HG03139 (cell line): ENCODE results near the gene MBD4.
"Not testable (repeated sequence)": the region's sequence is repeated elsewhere in the genome, so short reads cannot be mapped to it uniquely, and the experiment has no call there.

Experiments used
- ATAC-seq: cut with Tn5 transposase; IDR thresholded peaks from one replicate; pipeline ENCODE4 v1.9.1; 2021; ENCODE audit not compliant: unreplicated experiment

Gene MBD4

DNA sequence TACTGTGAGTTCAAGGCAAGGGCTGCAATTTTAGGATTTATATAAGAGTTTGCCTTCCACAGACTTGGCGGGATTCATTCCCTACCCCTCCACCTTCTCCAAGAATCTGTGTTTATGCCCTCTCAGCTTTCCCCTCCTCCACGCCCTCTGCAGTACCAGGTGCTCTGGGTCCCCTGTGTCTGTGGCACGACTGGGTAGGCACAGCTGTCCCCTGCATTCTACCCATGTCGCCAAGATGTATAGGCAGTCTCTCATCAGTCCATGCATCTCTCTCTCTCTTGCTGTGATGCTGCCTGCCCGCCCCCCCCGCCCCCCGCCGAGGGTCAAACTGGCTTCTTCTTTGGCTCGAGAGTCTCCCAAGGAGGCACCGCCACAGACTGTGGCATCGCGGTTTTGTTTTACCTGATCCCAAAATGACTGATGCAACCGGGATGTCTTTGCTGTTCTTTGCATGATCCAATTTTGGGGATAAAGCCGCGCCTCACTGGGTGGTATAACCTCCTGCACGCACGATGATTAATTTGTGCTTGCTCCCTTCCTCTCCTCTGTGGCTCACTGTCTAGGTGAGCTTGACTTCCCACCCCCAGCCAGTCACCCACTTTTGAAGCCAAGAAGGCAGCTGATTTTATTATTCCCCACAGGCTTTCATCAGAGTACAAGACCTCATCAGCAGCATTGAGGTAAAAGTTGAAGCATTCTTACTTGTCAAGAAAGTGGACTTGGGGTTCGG, 55.0 kb downstream of the MBD4 start:
- no peak for ATAC-seq

GRCh38 chr3:129384103-129384502, 55.6 kb downstream of the MBD4 start:
- ATAC-seq = not testable (repeated sequence)

DNA sequence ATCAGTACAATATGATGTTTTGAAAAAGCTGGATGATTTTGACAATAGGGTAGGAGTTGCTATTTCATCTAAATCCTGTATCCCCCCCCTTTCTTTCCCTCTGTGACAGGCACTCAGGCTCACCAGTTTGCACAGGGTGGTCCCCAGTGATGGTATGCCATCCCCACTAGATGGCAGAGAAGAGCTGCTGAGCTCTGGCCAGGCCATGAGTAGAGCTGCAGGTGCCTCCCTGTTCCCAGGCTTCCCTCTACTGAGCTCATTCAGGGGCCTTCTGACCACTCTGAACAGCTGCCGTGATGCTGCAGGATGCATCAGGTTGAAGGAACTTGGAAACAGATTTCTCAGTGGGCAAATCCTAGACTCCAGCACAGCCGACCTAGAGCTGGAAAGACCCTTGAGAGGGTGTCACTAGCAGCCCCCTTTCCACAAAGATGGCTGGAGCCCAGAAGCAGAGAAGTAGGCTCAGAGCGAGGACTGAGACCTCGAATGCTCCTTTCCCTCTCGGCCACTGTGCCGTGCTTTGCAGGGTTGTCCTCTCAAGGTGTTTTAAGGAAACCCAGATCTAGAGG, 56.4 kb downstream of the MBD4 start:
- ATAC-seq = peak; percentile 83

- no peak for ATAC-seq
These were observed 57.4 kb downstream of the MBD4 start for GRCh38 chr3:129382366-129382765.
